Measurements from ENCODE around the gene AGBL4.

Gene AGBL4

DNA sequence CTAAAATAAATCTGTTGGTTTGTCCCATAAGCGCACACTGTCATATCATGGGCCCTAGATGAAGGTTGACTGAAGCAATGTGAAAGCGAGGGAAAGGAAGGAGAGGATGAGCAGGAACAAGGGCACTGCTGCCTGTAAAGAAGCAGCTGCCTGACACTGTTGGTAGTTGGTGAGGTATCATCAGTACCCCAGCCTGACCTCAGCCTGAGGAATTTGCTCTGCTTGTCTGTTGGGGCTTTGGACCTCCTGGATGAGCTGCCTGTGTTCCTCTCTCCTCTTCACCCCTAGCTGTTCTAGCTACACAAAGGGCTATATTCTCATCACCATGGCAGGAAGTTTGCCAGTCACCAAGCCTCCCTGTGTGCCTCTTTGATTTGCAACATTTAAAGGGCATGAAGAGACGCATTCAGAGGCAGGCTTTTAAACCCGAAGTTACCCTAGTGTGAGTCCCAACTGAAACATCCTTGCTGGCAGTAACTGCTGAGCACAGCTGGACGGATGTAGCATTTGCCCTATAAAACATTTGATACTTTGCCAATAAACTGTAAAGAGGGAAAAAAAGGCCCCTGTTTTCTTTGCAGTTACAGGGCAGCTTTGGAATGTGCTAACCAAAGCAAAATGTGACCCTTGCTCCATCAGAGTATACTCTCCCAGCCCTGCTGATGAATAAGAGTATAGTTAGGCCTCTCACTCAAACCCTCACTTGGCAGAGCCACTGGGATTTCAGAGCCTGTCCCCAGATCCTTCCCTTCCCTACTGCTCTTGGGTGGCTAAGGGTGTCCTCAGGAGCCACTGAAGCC, 1529.6 kb downstream of the AGBL4 start:
- TF ChIP-seq, protein P1, sequence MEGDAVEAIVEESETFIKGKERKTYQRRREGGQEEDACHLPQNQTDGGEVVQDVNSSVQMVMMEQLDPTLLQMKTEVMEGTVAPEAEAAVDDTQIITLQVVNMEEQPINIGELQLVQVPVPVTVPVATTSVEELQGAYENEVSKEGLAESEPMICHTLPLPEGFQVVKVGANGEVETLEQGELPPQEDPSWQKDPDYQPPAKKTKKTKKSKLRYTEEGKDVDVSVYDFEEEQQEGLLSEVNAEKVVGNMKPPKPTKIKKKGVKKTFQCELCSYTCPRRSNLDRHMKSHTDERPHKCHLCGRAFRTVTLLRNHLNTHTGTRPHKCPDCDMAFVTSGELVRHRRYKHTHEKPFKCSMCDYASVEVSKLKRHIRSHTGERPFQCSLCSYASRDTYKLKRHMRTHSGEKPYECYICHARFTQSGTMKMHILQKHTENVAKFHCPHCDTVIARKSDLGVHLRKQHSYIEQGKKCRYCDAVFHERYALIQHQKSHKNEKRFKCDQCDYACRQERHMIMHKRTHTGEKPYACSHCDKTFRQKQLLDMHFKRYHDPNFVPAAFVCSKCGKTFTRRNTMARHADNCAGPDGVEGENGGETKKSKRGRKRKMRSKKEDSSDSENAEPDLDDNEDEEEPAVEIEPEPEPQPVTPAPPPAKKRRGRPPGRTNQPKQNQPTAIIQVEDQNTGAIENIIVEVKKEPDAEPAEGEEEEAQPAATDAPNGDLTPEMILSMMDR (conservative IDR thresholded peaks at IDR 0.05): no peak
- H3K27ac ChIP-seq: peak overlapping the region; percentile 49

DNA sequence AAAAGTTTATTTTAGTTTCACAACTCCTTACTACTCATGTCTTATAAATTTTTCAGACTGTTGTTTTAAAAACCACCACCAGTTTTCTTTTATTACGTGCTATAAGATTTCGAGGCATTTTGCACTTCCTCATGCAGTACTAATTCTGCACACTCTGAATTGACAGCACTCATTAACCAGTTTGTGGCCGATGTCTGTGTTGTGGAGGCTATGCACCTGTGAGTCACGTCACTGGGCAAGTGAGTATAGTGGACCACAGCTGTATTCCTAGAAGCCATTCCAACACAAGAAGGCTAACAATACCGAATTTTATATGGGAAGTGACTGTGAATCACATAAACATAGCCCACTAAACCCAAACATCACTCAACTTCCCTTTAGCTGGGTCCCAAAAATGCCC, 1530.7 kb downstream of the AGBL4 start:
- H3K27ac ChIP-seq: no peak overlapping the region
- TF ChIP-seq, protein P1 (conservative IDR thresholded peaks at IDR 0.05): no peak

DNA sequence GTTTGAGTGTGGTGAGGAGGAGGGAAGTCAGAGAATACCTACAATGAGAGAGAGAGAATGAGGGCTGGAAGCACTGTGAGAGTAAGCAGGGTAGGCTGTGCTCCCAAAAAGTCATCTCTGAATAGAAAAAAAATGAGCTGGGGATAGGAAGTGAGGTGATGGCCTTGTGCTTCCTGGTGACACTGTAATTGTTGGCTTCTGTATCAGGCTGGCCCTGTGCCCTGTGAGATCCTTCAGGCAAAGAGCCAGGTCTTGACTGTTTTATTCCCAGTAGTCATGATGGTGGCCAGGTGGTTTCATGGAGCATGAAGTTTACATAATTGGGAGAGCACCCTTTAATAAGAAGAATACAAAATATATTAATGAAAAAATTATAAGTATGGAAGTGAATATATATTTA, 1531.4 kb downstream of the AGBL4 start:
- TF ChIP-seq, protein P1 (conservative IDR thresholded peaks at IDR 0.05): no peak
- peak overlapping the region; percentile 54 for H3K27ac ChIP-seq

DNA sequence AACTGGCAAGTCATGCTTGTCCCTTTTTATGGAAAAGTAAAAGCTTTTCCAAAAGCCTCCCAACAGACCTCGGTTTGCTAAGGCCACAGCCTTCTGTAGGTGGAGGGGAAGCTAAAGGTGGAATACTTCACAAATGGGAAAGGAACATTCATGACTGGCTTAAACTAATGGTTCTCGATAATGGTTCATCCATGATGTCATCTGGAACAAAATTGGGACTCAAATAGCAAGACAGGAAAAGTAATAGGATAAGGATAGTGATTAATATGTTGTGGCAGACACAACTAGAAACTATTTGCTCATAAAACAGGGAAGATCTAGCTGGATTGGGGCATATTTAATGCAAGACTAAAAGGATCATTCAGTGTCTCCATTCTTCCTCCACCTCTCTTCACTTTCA, 1535.0 kb downstream of the AGBL4 start:
- TF ChIP-seq, protein P1 (conservative IDR thresholded peaks at IDR 0.05): no peak
- H3K27ac ChIP-seq: no peak overlapping the region
